Posterior vena cava (tissue), 2 donors: ENCODE data around the gene ITPKC. TPM values are rescaled to one million over a fixed set of nuclear protein-coding genes. Genes with fewer than 3 reads are reported as not detected.

Experiments used
- DNase-seq: peaks from one replicate; pipeline ENCODE4 v3.0.0-alpha.2; 2020; ENCODE audit warnings: low spot score
- intact Hi-C, 2 donors: fragments of 100-400 bp; cut with DNase I; formaldehyde crosslinking; loops; one replicate each; pipeline versions ENCODE4 v1.14.1 to v1.14.2; 2022 to 2023
- long read RNA-seq, 2 donors: library from polyadenylated mRNA; unstranded; transcript quantifications; one replicate each; pipeline ENCODE4 v2.0.0, GENCODE V29; 2020 to 2021
- total RNA-seq, 2 donors: library from RNA; stranded (reverse); fragmentation: NEBNext Ultra II Directional; extraction: Animal tissue kit (Norgen Biotek cat#: 25700); gene quantifications; one replicate each; pipeline ENCODE4 v1.2.1, GENCODE V29; 2021
- donor health status: DM: yes; HTN: yes; CAD: no.
- donor health status: DM: yes; HTN: yes; CAD: no.

ITPKC gene
- 10 to 100 TPM; 18.9 to 19.4 TPM for total RNA-seq
- long read RNA-seq, donor 1, transcript ITPKC-201 (7 exons, 3,385 nt) = major isoform, 11 of 24 reads
- long read RNA-seq, donor 1, partial matches to known transcripts = 5 of 24 reads
- long read RNA-seq, donor 1, other reads (novel, unspliced or antisense) = 8 of 24 reads
- long read RNA-seq, donor 2, transcript ITPKC-201 (7 exons, 3,385 nt) = major isoform, 18 of 30 reads
- long read RNA-seq, donor 2, partial matches to known transcripts = 6 of 30 reads
- long read RNA-seq, donor 2, other reads (novel, unspliced or antisense) = 6 of 30 reads

DNA sequence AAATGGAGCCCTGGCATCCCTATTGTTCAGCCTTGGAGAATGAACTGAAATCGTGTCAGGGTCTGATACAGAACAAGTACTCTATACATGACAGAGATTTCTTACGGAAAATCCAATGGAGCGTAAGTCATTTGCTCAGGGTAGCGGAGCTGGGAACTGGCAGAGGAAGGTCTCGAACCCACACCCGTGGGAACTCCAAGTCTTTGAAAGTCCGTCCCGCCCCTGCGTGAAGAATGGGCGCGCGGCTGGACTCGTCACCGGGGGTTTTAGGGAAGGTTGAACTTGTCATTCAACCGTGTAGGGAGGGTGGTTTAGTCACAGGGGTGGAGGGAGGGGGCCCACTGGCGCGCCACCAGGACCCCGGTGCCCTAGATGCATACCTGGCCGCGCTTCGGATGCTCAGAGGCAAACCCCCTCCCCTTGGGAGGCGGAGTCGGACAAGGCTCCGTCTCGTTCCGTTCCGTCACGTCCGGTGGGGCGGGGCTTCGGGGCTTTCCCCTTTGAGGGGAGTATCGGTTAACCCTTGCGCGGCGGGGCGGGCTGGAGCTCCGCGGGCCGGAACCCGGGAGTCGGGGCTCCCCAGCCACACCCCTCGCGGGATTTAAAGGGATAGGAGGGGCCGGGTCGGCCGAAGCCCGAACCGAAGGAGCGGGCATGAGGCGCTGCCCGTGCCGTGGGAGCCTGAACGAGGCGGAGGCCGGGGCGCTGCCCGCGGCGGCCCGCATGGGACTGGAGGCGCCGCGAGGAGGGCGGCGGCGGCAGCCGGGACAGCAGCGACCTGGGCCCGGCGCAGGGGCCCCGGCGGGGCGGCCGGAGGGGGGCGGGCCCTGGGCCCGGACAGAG, at the start of gene ITPKC, which contains the start of gene COQ8B:
ITPKC (plus strand) TSS at position 631 of the 843 bp plus-strand sequence; CDS start at position 655, 24 bp downstream.
COQ8B (minus strand) TSS at position 405 of the 843 bp plus-strand sequence. CDS start 2,254 bp downstream, outside the sequence.
- intact Hi-C loops = loop anchor here in 1 of 2 donors (2.0 to 5.0 kb wide), 2 partner anchors 26 to 36 kb away; partner anchors contain the start of genes ACTMAP, NUMBL and SNRPA
- DNase-seq = peak; percentile 100

GRCh38 chr19:40667602-40668001, 49.3 kb upstream of the ITPKC start:
- intact Hi-C loops = loop anchor here in 1 of 2 donors (10.0 kb wide), 1 partner anchor 137 kb away; no protein-coding TSS in a partner anchor
- DNase-seq = no peak

DNA sequence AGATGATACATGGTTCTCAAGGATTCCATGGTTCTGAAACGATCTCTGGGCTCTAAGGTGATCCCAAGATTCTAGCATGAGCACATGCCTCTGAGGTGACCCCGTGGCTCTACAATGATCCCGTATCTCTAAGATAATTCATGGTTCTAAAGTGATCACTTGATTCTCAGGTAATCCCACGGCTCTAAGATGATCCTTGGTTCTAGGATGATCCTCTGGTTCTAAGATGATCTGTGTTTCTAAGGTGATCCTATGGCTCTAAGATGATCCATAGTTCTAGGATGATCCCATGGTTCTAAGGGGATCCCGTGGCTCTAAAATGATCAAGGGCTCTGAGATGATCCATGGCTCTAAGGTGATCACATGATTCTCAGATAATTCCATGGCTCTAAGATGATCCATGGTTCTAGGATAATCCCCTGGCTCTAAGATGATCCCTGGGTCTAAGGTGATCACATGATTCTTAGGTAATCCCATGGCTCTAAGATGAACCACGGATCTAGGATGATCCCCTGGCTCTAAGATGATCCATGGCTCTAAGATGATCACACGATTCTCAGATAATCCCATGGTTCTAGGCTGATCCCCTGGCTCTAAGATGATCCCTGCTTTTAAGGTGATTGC, 47.8 kb upstream of the ITPKC start:
- no peak for DNase-seq
- intact Hi-C loops = loop anchor here in 1 of 2 donors (10.0 kb wide), 1 partner anchor 136 kb away; no protein-coding TSS in a partner anchor

DNA sequence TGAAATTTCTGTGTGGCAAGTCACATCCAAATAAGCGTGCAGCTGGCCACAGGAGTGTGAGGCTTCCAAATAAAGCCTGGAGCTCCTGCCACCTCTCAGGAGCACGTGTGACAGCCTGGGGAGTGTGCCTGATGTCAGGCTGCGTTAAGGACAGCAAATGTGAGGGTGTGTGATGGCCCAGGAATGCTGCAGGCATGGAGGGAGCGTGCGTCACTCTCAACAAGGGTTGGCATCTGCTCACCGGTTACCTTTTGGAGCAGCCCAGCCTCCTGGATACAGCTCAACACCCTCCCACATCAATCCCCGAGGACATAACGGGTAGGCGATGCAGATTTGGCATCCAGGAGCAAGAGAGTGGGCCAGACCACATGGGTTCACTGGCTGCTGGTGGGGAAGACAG, 45.5 kb upstream of the ITPKC start:
- intact Hi-C loops = no loop called here
- DNase-seq = no peak

DNA sequence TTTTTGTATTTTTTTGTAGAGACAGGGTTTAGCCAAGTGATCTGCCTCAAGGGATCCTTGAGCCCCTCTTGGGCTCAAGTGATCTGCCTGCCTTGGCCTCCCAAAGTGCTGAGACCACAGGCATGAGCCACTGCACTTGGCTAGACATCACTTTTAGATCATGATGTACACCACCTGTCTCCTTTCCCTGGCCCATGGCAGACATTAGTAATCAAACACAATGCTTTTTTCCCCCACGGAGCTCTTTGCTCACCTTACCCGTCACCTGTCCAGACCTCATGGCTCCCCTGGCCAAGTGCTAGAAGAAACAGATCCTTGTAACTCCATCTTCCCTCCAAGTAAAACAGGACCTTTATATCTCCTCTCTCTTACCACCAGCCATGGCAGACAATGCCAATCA, 44.9 kb upstream of the ITPKC start:
- intact Hi-C loops = no loop called here
- no peak for DNase-seq

DNA sequence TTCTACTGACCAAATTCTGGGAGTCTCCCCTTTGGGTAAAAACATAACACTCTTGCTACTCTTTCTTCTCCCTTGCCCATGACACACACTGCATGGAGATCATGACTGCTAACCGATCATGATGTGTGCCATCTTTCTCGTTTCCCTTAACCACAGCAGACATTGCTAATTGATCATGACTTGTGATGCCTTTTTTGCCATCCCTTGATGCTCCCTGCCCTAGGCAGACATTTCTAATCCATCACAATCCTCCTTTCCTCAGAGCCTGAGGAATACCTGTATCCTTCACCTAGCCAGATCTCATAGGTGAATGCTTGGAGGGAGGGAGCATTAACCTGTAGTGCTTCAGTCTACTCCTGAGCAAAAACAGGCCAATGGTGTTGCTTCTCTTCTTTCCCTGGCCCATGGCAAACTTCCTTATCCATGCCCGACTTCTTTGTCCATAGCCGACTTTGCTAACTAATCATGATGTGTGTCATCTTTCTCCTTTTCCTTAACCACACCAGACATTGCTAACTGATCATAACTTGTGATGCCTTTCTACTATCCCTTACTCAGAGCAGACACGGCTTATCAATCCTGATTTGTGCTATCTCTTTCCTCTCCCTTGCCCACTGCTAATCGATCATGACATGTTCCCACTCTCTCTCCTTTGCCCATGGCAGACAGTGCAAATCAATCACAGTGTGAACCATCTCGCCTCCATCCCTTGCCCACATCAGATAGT, 44.2 kb upstream of the ITPKC start:
- intact Hi-C loops = no loop called here
- DNase-seq = no peak

GRCh38 chr19:40673397-40673796, 43.5 kb upstream of the ITPKC start:
- intact Hi-C loops = no loop called here

GRCh38 chr19:40674291-40674690, 42.6 kb upstream of the ITPKC start:
- intact Hi-C loops = no loop called here
- no peak for DNase-seq

More at GRCh38 chr19:40673397-40673796, 43.5 kb upstream of the ITPKC start:
- DNase-seq = no peak

DNA sequence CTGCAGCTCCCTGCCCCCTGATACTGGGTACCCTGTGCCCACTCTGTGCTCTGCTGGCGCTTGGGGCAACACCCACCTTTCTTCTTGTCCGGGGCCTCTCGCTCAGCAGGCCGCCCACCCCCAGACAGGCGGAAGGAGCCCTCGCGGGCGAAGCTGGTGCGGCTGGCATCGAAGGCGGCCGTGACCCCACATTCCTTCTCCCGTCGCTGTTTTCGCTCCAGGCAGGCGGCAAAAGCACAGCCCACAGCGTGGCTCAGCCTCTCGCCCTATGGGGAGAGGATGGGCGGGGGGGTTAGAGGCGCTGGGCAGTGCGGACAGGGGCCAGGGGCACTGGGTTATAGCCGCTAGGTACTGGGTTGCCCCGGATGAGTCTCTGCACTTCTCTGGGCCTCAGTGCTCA, 39.8 kb upstream of the ITPKC start:
- DNase-seq = no peak
- intact Hi-C loops = no loop called here

DNA sequence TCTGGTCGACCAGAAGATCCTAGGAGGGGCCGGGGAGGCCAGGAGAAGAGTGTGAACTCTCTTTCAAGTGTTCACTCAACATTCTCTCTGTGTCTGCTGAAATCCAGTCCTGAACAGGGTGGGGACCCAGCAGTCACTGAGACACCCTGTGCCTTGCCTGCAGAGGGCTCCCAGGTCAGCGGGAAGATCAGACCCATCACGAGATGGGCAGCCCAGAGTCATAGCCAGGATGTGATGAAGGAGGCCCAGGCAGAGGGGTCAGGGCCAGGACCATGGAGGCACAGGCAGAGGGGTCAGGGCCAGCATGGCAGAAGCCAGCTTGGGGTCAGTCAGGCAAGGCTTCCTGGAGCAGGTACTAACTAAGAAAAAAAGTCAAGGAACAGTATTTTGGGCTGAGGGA, 35.9 kb upstream of the ITPKC start:
- DNase-seq = no peak
- intact Hi-C loops = no loop called here

GRCh38 chr19:40682431-40682964, 34.4 kb upstream of the ITPKC start:
- DNase-seq = no peak
- intact Hi-C loops = no loop called here

- intact Hi-C loops = no loop called here
- DNase-seq = no peak
These were observed 33.5 kb upstream of the ITPKC start for GRCh38 chr19:40683437-40683836.

DNA sequence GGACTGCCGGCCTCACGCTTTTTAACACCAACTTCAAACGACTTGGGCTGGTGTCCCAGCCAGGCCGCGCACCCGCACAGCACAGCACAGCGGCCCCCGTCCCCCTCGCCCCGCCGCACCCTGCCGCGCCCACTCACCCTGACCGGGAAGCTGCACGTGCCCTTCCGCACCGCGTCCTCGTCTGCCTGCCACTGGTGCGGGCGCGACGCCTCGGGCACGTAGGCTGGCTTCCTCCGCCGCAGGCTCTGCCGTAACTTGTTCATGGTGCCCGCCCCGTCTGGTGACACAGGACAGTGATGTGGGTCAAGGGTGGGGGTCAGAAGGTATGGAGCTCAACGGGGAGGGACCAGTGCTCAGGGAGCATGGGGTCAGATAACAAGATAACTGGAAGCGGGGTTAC, 32.6 kb upstream of the ITPKC start:
- intact Hi-C loops = no loop called here
- DNase-seq = no peak

- intact Hi-C loops = no loop called here
- DNase-seq = no peak
These were observed 31.8 kb upstream of the ITPKC start for GRCh38 chr19:40685016-40685526.

DNA sequence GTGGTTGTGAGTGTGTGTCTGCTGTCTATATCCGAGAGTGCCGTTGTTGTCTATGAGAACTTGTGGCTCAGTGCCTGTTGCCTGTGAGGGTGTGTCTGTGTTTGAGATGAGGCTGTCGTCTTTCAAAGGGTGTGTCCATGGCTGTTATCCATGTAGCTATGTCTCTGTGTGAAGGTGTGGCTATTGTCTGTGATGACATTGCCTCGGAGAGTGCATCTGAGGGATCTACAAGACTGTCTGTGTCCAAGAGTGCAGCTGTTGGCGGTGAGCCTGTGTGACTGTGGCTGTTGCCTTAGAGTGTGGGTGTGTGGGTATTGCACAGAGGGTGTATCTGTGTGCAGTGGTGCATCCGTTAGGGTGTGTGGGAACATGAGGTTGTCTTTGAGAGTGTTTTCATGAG, 31.3 kb upstream of the ITPKC start:
- DNase-seq = no peak
- intact Hi-C loops = no loop called here

DNA sequence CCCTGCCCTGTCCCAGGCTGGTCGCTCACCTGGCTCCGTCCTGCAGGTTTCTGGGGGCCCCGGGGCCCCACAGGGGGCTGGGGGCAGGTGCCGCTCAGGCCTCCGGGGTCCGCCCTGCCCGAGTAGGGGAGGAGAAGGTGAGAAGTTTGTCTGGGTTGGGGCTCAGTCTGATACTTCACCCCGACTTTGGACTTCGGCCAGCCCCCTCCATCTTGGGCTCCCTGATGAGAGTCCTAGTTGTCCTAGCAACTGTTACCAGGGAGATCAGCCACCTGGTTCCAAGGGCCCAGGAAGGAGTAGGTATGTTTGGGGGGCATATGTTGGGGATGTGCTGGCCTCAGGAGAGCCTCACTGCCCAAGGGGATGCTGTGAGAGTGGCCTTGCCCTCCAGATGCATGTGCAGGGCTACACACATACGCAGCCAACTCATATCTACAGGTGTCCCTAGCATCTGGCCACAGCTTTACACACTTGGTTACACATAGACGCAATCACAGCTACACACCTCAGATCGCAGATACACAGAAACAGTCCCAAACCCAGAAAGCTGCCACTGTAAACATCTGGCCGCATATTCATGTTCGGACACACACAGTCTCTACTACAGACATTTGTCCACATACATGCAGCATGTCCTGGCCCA, 29.9 kb upstream of the ITPKC start:
- intact Hi-C loops = no loop called here
- DNase-seq = no peak

- peak; percentile 96 for DNase-seq
- intact Hi-C loops = no loop called here
These were observed 29.3 kb upstream of the ITPKC start for GRCh38 chr19:40687525-40688016.

GRCh38 chr19:40688309-40688708, 28.6 kb upstream of the ITPKC start:
- intact Hi-C loops = no loop called here
- DNase-seq = no peak
